Neural progenitor cell (in vitro differentiated cells): ENCODE results near the gene ACKR3. TPM values are rescaled to one million over a fixed set of nuclear protein-coding genes. Genes with fewer than 3 reads are reported as not detected.

ENCODE experiments used
- DNase-seq: peaks from one replicate; pipeline ENCODE4 v3.0.0-alpha.2; 2016; ENCODE audit warnings: low spot score
- H2AFZ ChIP-seq: fragments of 200-600 bp; sonication (generic); replicated peaks from 2 replicates; pipeline ENCODE4 v1.6.1; 2016; ENCODE audit warnings: antibody characterized with exemption
- H3F3A ChIP-seq: fragments of 200-600 bp; sonication (generic); 2 replicates; pipeline ENCODE4 v1.6.1; 2016; ENCODE audit warnings: antibody characterized with exemption, low read depth
- H3K27ac ChIP-seq: fragments of 200-600 bp; sonication (generic); 2 replicates; pipeline ENCODE4 v1.5.1; 2016; ENCODE audit warnings: mild to moderate bottlenecking
- H3K27me3 ChIP-seq: fragments of 200-600 bp; sonication (generic); 2 replicates; pipeline ENCODE4 v1.6.1; 2016; ENCODE audit warnings: mild to moderate bottlenecking, moderate library complexity
- H3K36me3 ChIP-seq: fragments of 200-600 bp; sonication (generic); 2 replicates; pipeline ENCODE4 v1.5.1; 2016
- H3K4me1 ChIP-seq: fragments of 200-600 bp; sonication (generic); 2 replicates; pipeline ENCODE4 v1.6.1; 2016; ENCODE audit warnings: mixed run types
- H3K4me2 ChIP-seq: fragments of 200-600 bp; sonication (generic); 2 replicates; pipeline ENCODE4 v1.6.1; 2016
- H3K4me3 ChIP-seq: fragments of 200-600 bp; sonication (generic); 2 replicates; pipeline ENCODE4 v1.5.1; 2016
- H3K79me2 ChIP-seq: fragments of 200-600 bp; sonication (generic); 2 replicates; pipeline ENCODE4 v1.6.1; 2016; ENCODE audit warnings: low read depth
- H3K9ac ChIP-seq: fragments of 200-600 bp; sonication (generic); 2 replicates; pipeline ENCODE4 v1.6.1; 2016
- H3K9me3 ChIP-seq: fragments of 200-600 bp; sonication (generic); 2 replicates; pipeline ENCODE4 v1.5.1; 2016; ENCODE audit warnings: low read depth
- H4K20me1 ChIP-seq: fragments of 200-600 bp; sonication (generic); 2 replicates; pipeline ENCODE4 v1.6.1; 2016; ENCODE audit warnings: low read depth
- H3K27ac Mint-ChIP-seq: 3 replicates; pipeline ENCODE4 v1.8.0; 2021; ENCODE audit warnings: mixed read lengths
- H3K27me3 Mint-ChIP-seq: 2 replicates; pipeline ENCODE4 v1.8.0; 2022; ENCODE audit warnings: low read depth, mild to moderate bottlenecking, inconsistent platforms, moderate library complexity, mixed read lengths; ENCODE audit not compliant: insufficient read depth
- H3K36me3 Mint-ChIP-seq: 3 replicates; pipeline ENCODE4 v1.8.0; 2021; ENCODE audit warnings: mixed read lengths
- H3K4me1 Mint-ChIP-seq: 3 replicates; pipeline ENCODE4 v1.8.0; 2021; ENCODE audit warnings: mixed read lengths
- H3K4me3 Mint-ChIP-seq: 3 replicates; pipeline ENCODE4 v1.8.0; 2021; ENCODE audit warnings: mild to moderate bottlenecking, moderate library complexity, mixed read lengths
- H3K9me3 Mint-ChIP-seq: 3 replicates; pipeline ENCODE4 v1.8.0; 2020; ENCODE audit warnings: mixed read lengths
- EZH2 ChIP-seq: fragments of 200-600 bp; sonication (generic); IDR thresholded peaks from 2 replicates; pipeline ENCODE4 v1.6.1; 2017; ENCODE audit warnings: antibody characterized with exemption, mild to moderate bottlenecking, moderate library complexity
- EZH2phosphoT487 ChIP-seq: fragments of 200-600 bp; sonication (generic); IDR thresholded peaks from 2 replicates; pipeline ENCODE4 v1.6.1; 2017; ENCODE audit warnings: antibody characterized with exemption
- total RNA-seq: library from RNA; depleted of rRNA; stranded (reverse); fragments of >200 nt; gene quantifications from 2 replicates; pipeline ENCODE4 v1.2.3, GENCODE V29; 2015; ENCODE audit warnings: low replicate concordance
- TF ChIP-seq, protein P1 (sequence below): fragments of 200-600 bp; sonication (generic); IDR thresholded peaks from 2 replicates; pipeline ENCODE4 v1.5.1; 2017; ENCODE audit warnings: antibody characterized with exemption, mild to moderate bottlenecking

Gene ACKR3
- total RNA-seq, 1 donor from 2014 or later, result 1.6 TPM

GRCh38 chr2:236610991-236611821 is 41.6 kb downstream of the ACKR3 start:
- H3K36me3 Mint-ChIP-seq, result peaks cover 3% of the 10 kb centered on the region
- TF ChIP-seq EZH2, result no peak
- TF ChIP-seq EZH2phosphoT487, result no peak
- no peaks in the 10 kb centered on the region for H3F3A ChIP-seq
- H3K4me1 Mint-ChIP-seq, result peaks cover 16% of the 10 kb centered on the region
- H3K27ac ChIP-seq, result no peak overlapping the region
- no peak overlapping the region for H3K4me2 ChIP-seq
- no peak overlapping the region for H3K4me3 Mint-ChIP-seq
- H3K27me3 Mint-ChIP-seq, result peaks cover 9% of the 10 kb centered on the region
- H4K20me1 ChIP-seq, result no peaks in the 10 kb centered on the region
- no peak overlapping the region for H3K9ac ChIP-seq
- no peak overlapping the region for H3K27ac Mint-ChIP-seq
- peaks cover 6% of the 10 kb centered on the region for H3K9me3 Mint-ChIP-seq
- no peaks in the 10 kb centered on the region for H3K36me3 ChIP-seq
- no peak overlapping the region for H3K4me3 ChIP-seq
- DNase-seq, result no peak
- peaks cover 13% of the 10 kb centered on the region for H3K4me1 ChIP-seq
- no peaks in the 10 kb centered on the region for H3K79me2 ChIP-seq
- H3K27me3 ChIP-seq, result no peaks in the 10 kb centered on the region
- no peak overlapping the region for H2AFZ ChIP-seq
- H3K9me3 ChIP-seq, result no peaks in the 10 kb centered on the region

DNA sequence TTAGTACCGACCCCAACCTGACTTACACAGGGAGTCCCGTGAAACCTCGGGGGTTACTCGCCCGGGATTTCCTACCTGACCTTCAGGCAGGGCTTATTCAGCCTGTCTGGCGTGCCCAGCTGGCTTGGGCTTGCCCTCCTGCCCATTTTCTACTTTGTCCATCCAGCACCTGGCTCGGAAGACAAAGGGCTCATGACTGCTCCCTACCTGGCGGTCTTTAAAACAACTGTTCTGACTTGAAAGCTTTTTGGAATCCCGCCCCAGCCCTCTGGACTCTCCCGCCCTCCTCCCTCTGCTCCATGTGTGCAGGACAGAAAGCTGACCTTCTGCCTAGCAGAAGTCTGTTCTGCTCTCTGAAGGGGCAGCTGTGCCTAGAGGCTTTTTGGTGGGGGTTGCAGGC is 43.1 kb downstream of the ACKR3 start:
- H2AFZ ChIP-seq, result no peak overlapping the region
- no peaks in the 10 kb centered on the region for H3F3A ChIP-seq
- H3K4me1 ChIP-seq, result peaks cover 13% of the 10 kb centered on the region
- Mint-ChIP-seq H3K9me3 (no peaks in the 10 kb centered on the region), H3K36me3 (no peaks in the 10 kb centered on the region), H3K27ac (no peak overlapping the region), H3K27me3 (peaks cover 5% of the 10 kb centered on the region), H3K4me1 (peaks cover 14% of the 10 kb centered on the region), H3K4me3 (no peak overlapping the region)
- H3K79me2 ChIP-seq, result no peaks in the 10 kb centered on the region
- DNase-seq, result no peak
- H3K9me3 ChIP-seq, result no peaks in the 10 kb centered on the region
- no peak overlapping the region for H3K4me3 ChIP-seq
- H3K4me2 ChIP-seq, result no peak overlapping the region
- H3K9ac ChIP-seq, result no peak overlapping the region
- TF ChIP-seq EZH2 (no peak), EZH2phosphoT487 (no peak)
- TF ChIP-seq, protein P1, sequence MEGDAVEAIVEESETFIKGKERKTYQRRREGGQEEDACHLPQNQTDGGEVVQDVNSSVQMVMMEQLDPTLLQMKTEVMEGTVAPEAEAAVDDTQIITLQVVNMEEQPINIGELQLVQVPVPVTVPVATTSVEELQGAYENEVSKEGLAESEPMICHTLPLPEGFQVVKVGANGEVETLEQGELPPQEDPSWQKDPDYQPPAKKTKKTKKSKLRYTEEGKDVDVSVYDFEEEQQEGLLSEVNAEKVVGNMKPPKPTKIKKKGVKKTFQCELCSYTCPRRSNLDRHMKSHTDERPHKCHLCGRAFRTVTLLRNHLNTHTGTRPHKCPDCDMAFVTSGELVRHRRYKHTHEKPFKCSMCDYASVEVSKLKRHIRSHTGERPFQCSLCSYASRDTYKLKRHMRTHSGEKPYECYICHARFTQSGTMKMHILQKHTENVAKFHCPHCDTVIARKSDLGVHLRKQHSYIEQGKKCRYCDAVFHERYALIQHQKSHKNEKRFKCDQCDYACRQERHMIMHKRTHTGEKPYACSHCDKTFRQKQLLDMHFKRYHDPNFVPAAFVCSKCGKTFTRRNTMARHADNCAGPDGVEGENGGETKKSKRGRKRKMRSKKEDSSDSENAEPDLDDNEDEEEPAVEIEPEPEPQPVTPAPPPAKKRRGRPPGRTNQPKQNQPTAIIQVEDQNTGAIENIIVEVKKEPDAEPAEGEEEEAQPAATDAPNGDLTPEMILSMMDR, result no peak
- H3K27me3 ChIP-seq, result no peaks in the 10 kb centered on the region
- no peak overlapping the region for H3K27ac ChIP-seq
- H3K36me3 ChIP-seq, result no peaks in the 10 kb centered on the region
- H4K20me1 ChIP-seq, result no peaks in the 10 kb centered on the region

- H3K36me3 ChIP-seq, result no peaks in the 10 kb centered on the region
- H4K20me1 ChIP-seq, result no peaks in the 10 kb centered on the region
- no peaks in the 10 kb centered on the region for H3K27me3 ChIP-seq
- Mint-ChIP-seq H3K27me3 (peaks cover 5% of the 10 kb centered on the region), H3K9me3 (no peaks in the 10 kb centered on the region), H3K36me3 (no peaks in the 10 kb centered on the region), H3K27ac (no peak overlapping the region), H3K4me3 (no peak overlapping the region), H3K4me1 (peaks cover 14% of the 10 kb centered on the region)
- peaks cover 13% of the 10 kb centered on the region for H3K4me1 ChIP-seq
- no peaks in the 10 kb centered on the region for H3K9me3 ChIP-seq
- no peaks in the 10 kb centered on the region for H3K79me2 ChIP-seq
- no peak overlapping the region for H3K9ac ChIP-seq
- H3K27ac ChIP-seq, result no peak overlapping the region
- no peak for DNase-seq
- TF ChIP-seq, protein P1, result no peak
- TF ChIP-seq EZH2, result no peak
- TF ChIP-seq EZH2phosphoT487, result no peak
- H3K4me2 ChIP-seq, result no peak overlapping the region
- no peak overlapping the region for H2AFZ ChIP-seq
- no peaks in the 10 kb centered on the region for H3F3A ChIP-seq
- H3K4me3 ChIP-seq, result no peak overlapping the region
These were observed 44.0 kb downstream of the ACKR3 start for GRCh38 chr2:236613612-236614011.

- H3K27ac Mint-ChIP-seq, result peak overlapping the region; percentile 9
- H4K20me1 ChIP-seq, result no peaks in the 10 kb centered on the region
- H3K27me3 Mint-ChIP-seq, result peaks cover 5% of the 10 kb centered on the region
- no peak overlapping the region for H3K4me3 ChIP-seq
- no peaks in the 10 kb centered on the region for H3K36me3 ChIP-seq
- H3K4me2 ChIP-seq, result no peak overlapping the region
- peaks cover 14% of the 10 kb centered on the region for H3K4me1 Mint-ChIP-seq
- H3K4me3 Mint-ChIP-seq, result peak overlapping the region; percentile 13
- no peak for DNase-seq
- no peaks in the 10 kb centered on the region for H3K9me3 ChIP-seq
- no peak overlapping the region for H2AFZ ChIP-seq
- TF ChIP-seq, protein P1, result no peak
- TF ChIP-seq EZH2 (no peak), EZH2phosphoT487 (no peak)
- H3K27me3 ChIP-seq, result no peaks in the 10 kb centered on the region
- no peak overlapping the region for H3K9ac ChIP-seq
- no peaks in the 10 kb centered on the region for H3F3A ChIP-seq
- H3K9me3 Mint-ChIP-seq, result no peaks in the 10 kb centered on the region
- peaks cover 13% of the 10 kb centered on the region for H3K4me1 ChIP-seq
- no peaks in the 10 kb centered on the region for H3K36me3 Mint-ChIP-seq
- no peak overlapping the region for H3K27ac ChIP-seq
- no peaks in the 10 kb centered on the region for H3K79me2 ChIP-seq
These were observed 44.9 kb downstream of the ACKR3 start for GRCh38 chr2:236614551-236614950.
